Measurements from ENCODE around the gene NAP1L1.

DNA sequence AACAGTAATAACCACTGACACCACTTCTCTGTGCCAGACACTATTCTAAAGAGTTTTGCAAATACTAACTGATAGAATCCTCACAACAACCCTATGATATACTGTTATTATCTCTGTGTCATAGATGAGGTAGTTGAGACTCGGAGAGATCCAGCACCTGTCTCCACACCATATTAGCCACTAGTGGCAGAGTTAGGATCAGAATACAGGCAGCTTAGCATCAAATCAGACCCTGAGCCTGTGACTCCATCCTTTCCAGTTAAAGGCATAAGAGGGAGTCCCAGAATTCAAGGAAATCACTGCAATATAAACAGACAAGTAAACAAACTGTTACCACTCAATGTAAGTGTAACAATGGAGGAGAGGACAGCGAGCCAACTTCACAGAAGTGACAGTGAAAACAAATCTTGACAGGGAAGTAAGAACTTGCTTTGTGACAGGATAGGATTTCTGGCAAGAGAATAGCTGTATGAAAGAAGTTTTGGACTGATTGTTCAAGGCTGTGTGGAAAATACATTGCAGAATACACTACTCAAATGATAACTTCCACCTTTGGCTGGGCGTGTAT is 11.7 kb upstream of the NAP1L1 start:
- no peak for TF ChIP-seq GATA2 (IDR thresholded peaks at IDR 0.05; ENCODE audit: low read depth, low read length)
- TF ChIP-seq GATA3 (IDR thresholded peaks at IDR 0.05; ENCODE audit: low read depth, low read length), result no peak
